NK-92 (cell line): ENCODE measurements around the gene TSHZ1.
"Not testable (repeated sequence)": the region's sequence is repeated elsewhere in the genome, so short reads cannot be mapped to it uniquely, and the experiment has no call there.

ENCODE experiments used
- DNase-seq: peaks from one replicate; lab custom pipeline; 2025; ENCODE audit not compliant: unreplicated experiment; lab: John Stamatoyannopoulos, UW

TSHZ1 gene

GRCh38 chr18:75293591-75293990 lies 83.0 kb downstream of the TSHZ1 start:
- no peak for DNase-seq

GRCh38 chr18:75297731-75298130 lies 87.1 kb downstream of the TSHZ1 start:
- DNase-seq, result no peak

- no peak for DNase-seq
Observed at GRCh38 chr18:75304678-75305557, 94.3 kb downstream of the TSHZ1 start.

- no peak for DNase-seq
Observed at GRCh38 chr18:75305984-75306383, 95.4 kb downstream of the TSHZ1 start.

GRCh38 chr18:75307530-75307929 lies 96.9 kb downstream of the TSHZ1 start:
- DNase-seq, result no peak

- DNase-seq, result no peak
Observed at GRCh38 chr18:75309564-75309963, 99.0 kb downstream of the TSHZ1 start.

GRCh38 chr18:75314117-75314516 lies 103.5 kb downstream of the TSHZ1 start:
- no peak for DNase-seq

GRCh38 chr18:75314606-75315005 lies 104.0 kb downstream of the TSHZ1 start:
- no peak for DNase-seq

- DNase-seq, result no peak
Observed at GRCh38 chr18:75316223-75316622, 105.6 kb downstream of the TSHZ1 start.

GRCh38 chr18:75316826-75317225 lies 106.2 kb downstream of the TSHZ1 start:
- DNase-seq, result no peak

- no peak for DNase-seq
Observed at GRCh38 chr18:75317300-75317699, 106.7 kb downstream of the TSHZ1 start.

GRCh38 chr18:75317703-75318102 lies 107.1 kb downstream of the TSHZ1 start:
- no peak for DNase-seq

- no peak for DNase-seq
Observed at GRCh38 chr18:75319905-75320304, 109.3 kb downstream of the TSHZ1 start.

GRCh38 chr18:75320506-75320905 lies 109.9 kb downstream of the TSHZ1 start:
- no peak for DNase-seq

- DNase-seq, result no peak
Observed at GRCh38 chr18:75321431-75321830, 110.8 kb downstream of the TSHZ1 start.

GRCh38 chr18:75322206-75322605 lies 111.6 kb downstream of the TSHZ1 start:
- DNase-seq, result no peak

GRCh38 chr18:75323821-75324585 lies 113.4 kb downstream of the TSHZ1 start:
- no peak for DNase-seq

- no peak for DNase-seq
Observed at GRCh38 chr18:75324686-75325257, 114.2 kb downstream of the TSHZ1 start.

GRCh38 chr18:75329753-75330152 lies 119.2 kb downstream of the TSHZ1 start:
- DNase-seq, result not testable (repeated sequence)

- DNase-seq, result no peak
Observed at GRCh38 chr18:75330308-75330707, 119.7 kb downstream of the TSHZ1 start.

GRCh38 chr18:75334869-75335268 lies 124.3 kb downstream of the TSHZ1 start:
- no peak for DNase-seq

- no peak for DNase-seq
Observed at GRCh38 chr18:75335511-75335910, 124.9 kb downstream of the TSHZ1 start.
